Activated T-helper 17 cell treated with anti-CD3 and anti-CD28 coated beads, Interleukin-2, amount 50 U/mL, for 72 hours (primary cell): Measurements from ENCODE around the gene PROX2. TPM values are rescaled to one million over a fixed set of nuclear protein-coding genes. Genes with fewer than 3 reads are reported as not detected.

Experiments used
- ATAC-seq: fragments of 150-1000 bp; cut with Tn5 transposase; replicated peaks from 2 replicates; pipeline ENCODE4 v1.10.0; 2021; ENCODE audit warnings: mild to moderate bottlenecking, moderate library complexity
- H3K27ac Mint-ChIP-seq: one replicate; pipeline ENCODE4 v1.8.0; 2022; ENCODE audit warnings: mixed read lengths
- H3K27me3 Mint-ChIP-seq: one replicate; pipeline ENCODE4 v1.8.0; 2022; ENCODE audit warnings: mixed read lengths
- H3K36me3 Mint-ChIP-seq: one replicate; pipeline ENCODE4 v1.8.0; 2022; ENCODE audit warnings: low read depth, mild to moderate bottlenecking, mixed read lengths
- H3K4me1 Mint-ChIP-seq: one replicate; pipeline ENCODE4 v1.8.0; 2022; ENCODE audit warnings: mixed read lengths
- H3K4me3 Mint-ChIP-seq: one replicate; pipeline ENCODE4 v1.8.0; 2022; ENCODE audit warnings: mild to moderate bottlenecking, mixed read lengths
- H3K9me3 Mint-ChIP-seq: one replicate; pipeline ENCODE4 v1.8.0; 2022; ENCODE audit warnings: mixed read lengths
- total RNA-seq, 2 donors: library from RNA; stranded (reverse); gene quantifications; one replicate each; pipeline ENCODE4 v1.2.3, GENCODE V29; 2022

Gene PROX2
- under 1 TPM; 0.71 TPM for total RNA-seq

GRCh38 chr14:74875941-74876913 lies at the start of gene PROX2:
Gene PROX2 (minus strand): TSS chr14:74876145. CDS start chr14:74863834, 12,311 bp downstream.
- peak within 1 kb of the TSS; percentile 83 for H3K27ac Mint-ChIP-seq
- H3K36me3 Mint-ChIP-seq: no peaks in the 10 kb centered on the region
- peak; percentile 74 for ATAC-seq
- no peaks in the 10 kb centered on the region for H3K9me3 Mint-ChIP-seq
- peak within 1 kb of the TSS; percentile 83 for H3K4me3 Mint-ChIP-seq
- peaks cover 32% of the 10 kb centered on the region for H3K4me1 Mint-ChIP-seq
- no peaks in the 10 kb centered on the region for H3K27me3 Mint-ChIP-seq

- no peaks in the 10 kb centered on the region for H3K9me3 Mint-ChIP-seq
- H3K27me3 Mint-ChIP-seq: peaks cover 3% of the 10 kb centered on the region
- no peak for ATAC-seq
- H3K27ac Mint-ChIP-seq: no peak overlapping the region
- H3K4me3 Mint-ChIP-seq: no peak overlapping the region
- H3K4me1 Mint-ChIP-seq: no peaks in the 10 kb centered on the region
- H3K36me3 Mint-ChIP-seq: no peaks in the 10 kb centered on the region
Observed at GRCh38 chr14:74924061-74924460, 48.1 kb upstream of the PROX2 start.

GRCh38 chr14:74922752-74923401 lies 46.9 kb upstream of the PROX2 start, which contains the start of gene RPS6KL1:
Gene RPS6KL1 (minus strand): TSS chr14:74923260. CDS start chr14:74921541, 1,719 bp downstream.
- no peaks in the 10 kb centered on the region for H3K36me3 Mint-ChIP-seq
- H3K9me3 Mint-ChIP-seq: no peaks in the 10 kb centered on the region
- H3K27me3 Mint-ChIP-seq: peaks cover 3% of the 10 kb centered on the region
- H3K4me1 Mint-ChIP-seq: no peaks in the 10 kb centered on the region
- no peak within 1 kb of the TSS for H3K27ac Mint-ChIP-seq
- ATAC-seq: peak; percentile 97
- H3K4me3 Mint-ChIP-seq: peak within 1 kb of the TSS; percentile 67

- Mint-ChIP-seq H3K4me3 (peak overlapping the region; percentile 67), H3K36me3 (no peaks in the 10 kb centered on the region), H3K9me3 (no peaks in the 10 kb centered on the region), H3K4me1 (no peaks in the 10 kb centered on the region), H3K27ac (no peak overlapping the region), H3K27me3 (peaks cover 3% of the 10 kb centered on the region)
- no peak for ATAC-seq
Observed at GRCh38 chr14:74921987-74922751, 46.2 kb upstream of the PROX2 start.

- no peak for ATAC-seq
- H3K36me3 Mint-ChIP-seq: no peaks in the 10 kb centered on the region
- H3K27ac Mint-ChIP-seq: no peak overlapping the region
- no peaks in the 10 kb centered on the region for H3K4me1 Mint-ChIP-seq
- H3K27me3 Mint-ChIP-seq: peaks cover 3% of the 10 kb centered on the region
- H3K4me3 Mint-ChIP-seq: no peak overlapping the region
- H3K9me3 Mint-ChIP-seq: no peaks in the 10 kb centered on the region
Observed at GRCh38 chr14:74921053-74921620, 45.2 kb upstream of the PROX2 start.

- no peak overlapping the region for H3K4me3 Mint-ChIP-seq
- H3K27me3 Mint-ChIP-seq: peaks cover 3% of the 10 kb centered on the region
- H3K9me3 Mint-ChIP-seq: no peaks in the 10 kb centered on the region
- H3K27ac Mint-ChIP-seq: no peak overlapping the region
- H3K4me1 Mint-ChIP-seq: no peaks in the 10 kb centered on the region
- ATAC-seq: no peak
- H3K36me3 Mint-ChIP-seq: no peaks in the 10 kb centered on the region
Observed at GRCh38 chr14:74920281-74920680, 44.3 kb upstream of the PROX2 start.

GRCh38 chr14:74919421-74920165 lies 43.6 kb upstream of the PROX2 start:
- ATAC-seq: no peak
- H3K4me3 Mint-ChIP-seq: no peak overlapping the region
- H3K27ac Mint-ChIP-seq: no peak overlapping the region
- no peaks in the 10 kb centered on the region for H3K4me1 Mint-ChIP-seq
- H3K27me3 Mint-ChIP-seq: peaks cover 3% of the 10 kb centered on the region
- H3K36me3 Mint-ChIP-seq: no peaks in the 10 kb centered on the region
- no peaks in the 10 kb centered on the region for H3K9me3 Mint-ChIP-seq

GRCh38 chr14:74918380-74918779 lies 42.4 kb upstream of the PROX2 start:
- Mint-ChIP-seq H3K4me1 (no peaks in the 10 kb centered on the region), H3K27me3 (no peaks in the 10 kb centered on the region), H3K4me3 (no peak overlapping the region), H3K36me3 (no peaks in the 10 kb centered on the region), H3K27ac (no peak overlapping the region), H3K9me3 (no peaks in the 10 kb centered on the region)
- ATAC-seq: no peak

- Mint-ChIP-seq H3K36me3 (no peaks in the 10 kb centered on the region), H3K9me3 (no peaks in the 10 kb centered on the region), H3K27me3 (no peaks in the 10 kb centered on the region), H3K27ac (no peak overlapping the region), H3K4me1 (no peaks in the 10 kb centered on the region), H3K4me3 (no peak overlapping the region)
- ATAC-seq: no peak
Observed at GRCh38 chr14:74917646-74918081, 41.7 kb upstream of the PROX2 start.

- Mint-ChIP-seq H3K27me3 (no peaks in the 10 kb centered on the region), H3K27ac (no peak overlapping the region), H3K4me3 (no peak overlapping the region), H3K4me1 (no peaks in the 10 kb centered on the region), H3K9me3 (no peaks in the 10 kb centered on the region), H3K36me3 (no peaks in the 10 kb centered on the region)
- no peak for ATAC-seq
Observed at GRCh38 chr14:74917178-74917543, 41.2 kb upstream of the PROX2 start.

- no peaks in the 10 kb centered on the region for H3K4me1 Mint-ChIP-seq
- no peaks in the 10 kb centered on the region for H3K36me3 Mint-ChIP-seq
- no peak overlapping the region for H3K27ac Mint-ChIP-seq
- H3K27me3 Mint-ChIP-seq: no peaks in the 10 kb centered on the region
- no peak for ATAC-seq
- no peak overlapping the region for H3K4me3 Mint-ChIP-seq
- H3K9me3 Mint-ChIP-seq: no peaks in the 10 kb centered on the region
Observed at GRCh38 chr14:74915826-74916225, 39.9 kb upstream of the PROX2 start.

GRCh38 chr14:74915426-74915825 lies 39.5 kb upstream of the PROX2 start:
- H3K27me3 Mint-ChIP-seq: no peaks in the 10 kb centered on the region
- ATAC-seq: no peak
- no peak overlapping the region for H3K4me3 Mint-ChIP-seq
- H3K9me3 Mint-ChIP-seq: no peaks in the 10 kb centered on the region
- H3K4me1 Mint-ChIP-seq: no peaks in the 10 kb centered on the region
- H3K36me3 Mint-ChIP-seq: no peaks in the 10 kb centered on the region
- no peak overlapping the region for H3K27ac Mint-ChIP-seq

GRCh38 chr14:74913986-74914573 lies 38.1 kb upstream of the PROX2 start:
- H3K4me1 Mint-ChIP-seq: no peaks in the 10 kb centered on the region
- no peak overlapping the region for H3K4me3 Mint-ChIP-seq
- H3K9me3 Mint-ChIP-seq: no peaks in the 10 kb centered on the region
- no peak overlapping the region for H3K27ac Mint-ChIP-seq
- no peaks in the 10 kb centered on the region for H3K36me3 Mint-ChIP-seq
- ATAC-seq: no peak
- H3K27me3 Mint-ChIP-seq: no peaks in the 10 kb centered on the region
